ENCODE data around the gene PARD3.

The PARD3 gene

GRCh38 chr10:34467364-34467763, 347.7 kb downstream of the PARD3 start:
- TF ChIP-seq TAF1 (IDR thresholded peaks at IDR 0.05; ENCODE audit: borderline replicate concordance, insufficient read depth, low read length) (no peak), FOXP2 (optimal IDR thresholded peaks at IDR 0.05; ENCODE audit: borderline replicate concordance, extremely low read depth, extremely low read length, insufficient read depth) (no peak), REST (IDR thresholded peaks at IDR 0.05; ENCODE audit: insufficient read depth in 1 of 2, low read depth in 2 of 2, low read length in 2 of 2) (no peak), POLR2AphosphoS5 (IDR thresholded peaks at IDR 0.05; ENCODE audit: low read depth, low read length) (no peak), SIN3A (IDR thresholded peaks at IDR 0.05; ENCODE audit: borderline replicate concordance, insufficient read depth, low read length) (no peak)

GRCh38 chr10:34465678-34466077, 349.4 kb downstream of the PARD3 start:
- TF ChIP-seq POLR2AphosphoS5 (IDR thresholded peaks at IDR 0.05; ENCODE audit: low read depth, low read length): no peak
- TF ChIP-seq TAF1 (IDR thresholded peaks at IDR 0.05; ENCODE audit: borderline replicate concordance, insufficient read depth, low read length): no peak
- no peak for TF ChIP-seq SIN3A (IDR thresholded peaks at IDR 0.05; ENCODE audit: borderline replicate concordance, insufficient read depth, low read length)
- no peak for TF ChIP-seq REST (IDR thresholded peaks at IDR 0.05; ENCODE audit: insufficient read depth in 1 of 2, low read depth in 2 of 2, low read length in 2 of 2)
- no peak for TF ChIP-seq FOXP2 (optimal IDR thresholded peaks at IDR 0.05; ENCODE audit: borderline replicate concordance, extremely low read depth, extremely low read length, insufficient read depth)

- TF ChIP-seq POLR2AphosphoS5 (IDR thresholded peaks at IDR 0.05; ENCODE audit: low read depth, low read length) (no peak), TAF1 (IDR thresholded peaks at IDR 0.05; ENCODE audit: borderline replicate concordance, insufficient read depth, low read length) (no peak), REST (IDR thresholded peaks at IDR 0.05; ENCODE audit: insufficient read depth in 1 of 2, low read depth in 2 of 2, low read length in 2 of 2) (no peak), SIN3A (IDR thresholded peaks at IDR 0.05; ENCODE audit: borderline replicate concordance, insufficient read depth, low read length) (no peak), FOXP2 (optimal IDR thresholded peaks at IDR 0.05; ENCODE audit: borderline replicate concordance, extremely low read depth, extremely low read length, insufficient read depth) (no peak)
These were observed 350.5 kb downstream of the PARD3 start for GRCh38 chr10:34464591-34464990.

- TF ChIP-seq REST (IDR thresholded peaks at IDR 0.05; ENCODE audit: insufficient read depth in 1 of 2, low read depth in 2 of 2, low read length in 2 of 2): no peak
- no peak for TF ChIP-seq SIN3A (IDR thresholded peaks at IDR 0.05; ENCODE audit: borderline replicate concordance, insufficient read depth, low read length)
- TF ChIP-seq FOXP2 (optimal IDR thresholded peaks at IDR 0.05; ENCODE audit: borderline replicate concordance, extremely low read depth, extremely low read length, insufficient read depth): no peak
- no peak for TF ChIP-seq POLR2AphosphoS5 (IDR thresholded peaks at IDR 0.05; ENCODE audit: low read depth, low read length)
- TF ChIP-seq TAF1 (IDR thresholded peaks at IDR 0.05; ENCODE audit: borderline replicate concordance, insufficient read depth, low read length): no peak
These were observed 351.1 kb downstream of the PARD3 start for GRCh38 chr10:34464000-34464399.

- no peak for TF ChIP-seq POLR2AphosphoS5 (IDR thresholded peaks at IDR 0.05; ENCODE audit: low read depth, low read length)
- TF ChIP-seq FOXP2 (optimal IDR thresholded peaks at IDR 0.05; ENCODE audit: borderline replicate concordance, extremely low read depth, extremely low read length, insufficient read depth): no peak
- no peak for TF ChIP-seq TAF1 (IDR thresholded peaks at IDR 0.05; ENCODE audit: borderline replicate concordance, insufficient read depth, low read length)
These were observed 352.1 kb downstream of the PARD3 start for GRCh38 chr10:34462993-34463392.
